GM21390 (cell line): ENCODE results near the gene TOM1L2.

Experiments used
- ATAC-seq: cut with Tn5 transposase; IDR thresholded peaks from one replicate; pipeline ENCODE4 v1.9.1; 2021; ENCODE audit not compliant: unreplicated experiment

TOM1L2 gene

GRCh38 chr17:17877529-17878358 is 94.5 kb downstream of the TOM1L2 start:
- ATAC-seq: no peak

- no peak for ATAC-seq
Measured at GRCh38 chr17:17876959-17877528, 95.2 kb downstream of the TOM1L2 start.

- ATAC-seq: no peak
Measured at GRCh38 chr17:17874478-17874877, 97.7 kb downstream of the TOM1L2 start.

GRCh38 chr17:17873450-17873991 is 98.7 kb downstream of the TOM1L2 start:
- ATAC-seq: no peak

- ATAC-seq: no peak
Measured at GRCh38 chr17:17872547-17873345, 99.5 kb downstream of the TOM1L2 start.

GRCh38 chr17:17871913-17872312 is 100.3 kb downstream of the TOM1L2 start:
- ATAC-seq: no peak

GRCh38 chr17:17870247-17870646 is 102.0 kb downstream of the TOM1L2 start:
- ATAC-seq: no peak

- ATAC-seq: no peak
Measured at GRCh38 chr17:17868641-17869522, 103.3 kb downstream of the TOM1L2 start.

GRCh38 chr17:17866897-17867296 is 105.3 kb downstream of the TOM1L2 start:
- ATAC-seq: no peak

GRCh38 chr17:17866425-17866824 is 105.8 kb downstream of the TOM1L2 start:
- no peak for ATAC-seq

GRCh38 chr17:17865035-17865434 is 107.2 kb downstream of the TOM1L2 start:
- ATAC-seq: no peak

GRCh38 chr17:17860766-17861107 is 111.5 kb downstream of the TOM1L2 start:
- ATAC-seq: no peak

GRCh38 chr17:17859909-17860765 is 112.1 kb downstream of the TOM1L2 start:
- no peak for ATAC-seq

GRCh38 chr17:17857496-17857895 is 114.7 kb downstream of the TOM1L2 start:
- ATAC-seq: no peak

GRCh38 chr17:17856386-17856785 is 115.8 kb downstream of the TOM1L2 start:
- ATAC-seq: no peak

- ATAC-seq: no peak
Measured at GRCh38 chr17:17855976-17856375, 116.2 kb downstream of the TOM1L2 start.

GRCh38 chr17:17853811-17854447 is 118.3 kb downstream of the TOM1L2 start:
- ATAC-seq: no peak

- ATAC-seq: no peak
Measured at GRCh38 chr17:17852930-17853329, 119.3 kb downstream of the TOM1L2 start.
